Purkinje cell (primary cell): ENCODE results near the gene GPR180. TPM values are rescaled to one million over a fixed set of nuclear protein-coding genes. Genes with fewer than 3 reads are reported as not detected.

Experiments
- polyA plus RNA-seq: library from polyadenylated mRNA; unstranded; fragments of >200 nt; fragmentation: Nextera tagmentation; gene quantifications from 2 replicates; pipeline ENCODE4 v1.2.1, GENCODE V29; 2014

The GPR180 gene
- polyA plus RNA-seq = 12.9 and 13.6 TPM in 2 replicates

GRCh38 chr13:94601446-94602431 lies at the start of gene GPR180:
TSS of gene GPR180 (plus strand) at chr13:94601857. CDS start at chr13:94601928, 71 bp downstream.

GRCh38 chr13:94595950-94596574 lies 5.6 kb upstream of the GPR180 start, which contains the start of gene TGDS:
TSS of gene TGDS (minus strand) at chr13:94596152. CDS start at chr13:94596136, 16 bp downstream.

Other genes with a start within 250 kb of the GPR180 start
- 0.04 and 0.80 TPM in 2 replicates for gene DCT, start 122.2 kb upstream of the GPR180 start, polyA plus RNA-seq
- gene TGDS, start 5.7 kb upstream of the GPR180 start, polyA plus RNA-seq = 3.9 and 7.1 TPM in 2 replicates
- 0.51 and 0.63 TPM in 2 replicates for gene SOX21, start 110.7 kb downstream of the GPR180 start, polyA plus RNA-seq